ENCODE results near the gene ACBD5.

DNA sequence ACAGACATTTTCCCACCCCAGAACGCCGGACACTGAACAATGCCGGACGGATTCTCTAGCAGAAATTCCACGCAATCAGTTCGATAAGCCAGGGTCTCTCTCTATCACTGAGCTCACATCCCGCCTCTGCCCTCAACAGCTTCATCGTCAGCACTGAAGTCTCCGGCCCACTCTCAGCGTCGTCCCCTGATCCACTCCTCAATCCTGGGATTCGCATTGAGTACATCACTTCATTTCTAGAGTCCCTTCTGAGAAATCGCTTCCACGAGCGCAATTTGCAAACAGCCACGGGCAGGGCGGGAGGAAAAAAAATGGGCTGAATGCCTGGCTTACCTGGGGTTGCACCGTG lies 86.8 kb downstream of the ACBD5 start:
- TF ChIP-seq, protein P1, sequence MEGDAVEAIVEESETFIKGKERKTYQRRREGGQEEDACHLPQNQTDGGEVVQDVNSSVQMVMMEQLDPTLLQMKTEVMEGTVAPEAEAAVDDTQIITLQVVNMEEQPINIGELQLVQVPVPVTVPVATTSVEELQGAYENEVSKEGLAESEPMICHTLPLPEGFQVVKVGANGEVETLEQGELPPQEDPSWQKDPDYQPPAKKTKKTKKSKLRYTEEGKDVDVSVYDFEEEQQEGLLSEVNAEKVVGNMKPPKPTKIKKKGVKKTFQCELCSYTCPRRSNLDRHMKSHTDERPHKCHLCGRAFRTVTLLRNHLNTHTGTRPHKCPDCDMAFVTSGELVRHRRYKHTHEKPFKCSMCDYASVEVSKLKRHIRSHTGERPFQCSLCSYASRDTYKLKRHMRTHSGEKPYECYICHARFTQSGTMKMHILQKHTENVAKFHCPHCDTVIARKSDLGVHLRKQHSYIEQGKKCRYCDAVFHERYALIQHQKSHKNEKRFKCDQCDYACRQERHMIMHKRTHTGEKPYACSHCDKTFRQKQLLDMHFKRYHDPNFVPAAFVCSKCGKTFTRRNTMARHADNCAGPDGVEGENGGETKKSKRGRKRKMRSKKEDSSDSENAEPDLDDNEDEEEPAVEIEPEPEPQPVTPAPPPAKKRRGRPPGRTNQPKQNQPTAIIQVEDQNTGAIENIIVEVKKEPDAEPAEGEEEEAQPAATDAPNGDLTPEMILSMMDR (IDR thresholded peaks at IDR 0.05): no peak
- no peak for TF ChIP-seq POLR2AphosphoS5 (IDR thresholded peaks at IDR 0.05)

Measured in stomach (tissue), 4 donors.